Measurements from ENCODE around the gene RPRD1B.

GRCh38 chr20:38046572-38046971 is 13.0 kb downstream of the RPRD1B start:
- TF ChIP-seq, protein P1, sequence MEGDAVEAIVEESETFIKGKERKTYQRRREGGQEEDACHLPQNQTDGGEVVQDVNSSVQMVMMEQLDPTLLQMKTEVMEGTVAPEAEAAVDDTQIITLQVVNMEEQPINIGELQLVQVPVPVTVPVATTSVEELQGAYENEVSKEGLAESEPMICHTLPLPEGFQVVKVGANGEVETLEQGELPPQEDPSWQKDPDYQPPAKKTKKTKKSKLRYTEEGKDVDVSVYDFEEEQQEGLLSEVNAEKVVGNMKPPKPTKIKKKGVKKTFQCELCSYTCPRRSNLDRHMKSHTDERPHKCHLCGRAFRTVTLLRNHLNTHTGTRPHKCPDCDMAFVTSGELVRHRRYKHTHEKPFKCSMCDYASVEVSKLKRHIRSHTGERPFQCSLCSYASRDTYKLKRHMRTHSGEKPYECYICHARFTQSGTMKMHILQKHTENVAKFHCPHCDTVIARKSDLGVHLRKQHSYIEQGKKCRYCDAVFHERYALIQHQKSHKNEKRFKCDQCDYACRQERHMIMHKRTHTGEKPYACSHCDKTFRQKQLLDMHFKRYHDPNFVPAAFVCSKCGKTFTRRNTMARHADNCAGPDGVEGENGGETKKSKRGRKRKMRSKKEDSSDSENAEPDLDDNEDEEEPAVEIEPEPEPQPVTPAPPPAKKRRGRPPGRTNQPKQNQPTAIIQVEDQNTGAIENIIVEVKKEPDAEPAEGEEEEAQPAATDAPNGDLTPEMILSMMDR (conservative IDR thresholded peaks at IDR 0.05) = no peak
- TF ChIP-seq EZH2 (IDR thresholded peaks at IDR 0.05; ENCODE audit: low read depth) = no peak

Data from PC-9 (cell line).